Stimulated activated CD4-positive, alpha-beta T cell treated with anti-CD3 and anti-CD28 coated beads, Interleukin-2, amount 100 ng/mL, for 48 hours (primary cell): ENCODE results near the gene GLCE.
"Not testable (repeated sequence)": the region's sequence is repeated elsewhere in the genome, so short reads cannot be mapped to it uniquely, and the experiment has no call there.

Experiments
- DNase-seq, 2 donors: peaks; one replicate each; pipeline ENCODE4 v3.0.0-alpha.2; 2020

The GLCE gene

DNA sequence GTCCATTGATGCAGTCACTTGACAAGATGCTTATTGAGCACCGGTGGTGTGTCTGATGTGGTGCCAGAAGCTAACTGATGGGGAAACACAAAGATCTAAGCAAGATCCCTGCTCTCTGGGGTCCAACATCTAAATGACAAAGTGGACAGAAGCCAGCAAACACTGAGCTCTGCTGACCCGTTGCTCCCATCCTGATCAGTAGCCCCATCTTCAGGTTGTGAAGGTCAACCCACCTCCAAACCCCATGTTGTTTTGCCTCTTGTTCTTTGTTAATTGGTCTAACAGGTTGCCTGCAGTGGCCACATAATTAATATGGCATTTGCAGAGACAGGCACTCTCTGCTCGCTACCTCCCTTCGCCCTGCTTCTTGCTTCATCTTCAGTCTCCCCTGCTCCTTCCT, 21.5 kb upstream of the GLCE start:
- DNase-seq, result no peak

GRCh38 chr15:69140306-69140705, 20.1 kb upstream of the GLCE start:
- no peak for DNase-seq

GRCh38 chr15:69141286-69141701, 19.1 kb upstream of the GLCE start:
- no peak for DNase-seq

DNA sequence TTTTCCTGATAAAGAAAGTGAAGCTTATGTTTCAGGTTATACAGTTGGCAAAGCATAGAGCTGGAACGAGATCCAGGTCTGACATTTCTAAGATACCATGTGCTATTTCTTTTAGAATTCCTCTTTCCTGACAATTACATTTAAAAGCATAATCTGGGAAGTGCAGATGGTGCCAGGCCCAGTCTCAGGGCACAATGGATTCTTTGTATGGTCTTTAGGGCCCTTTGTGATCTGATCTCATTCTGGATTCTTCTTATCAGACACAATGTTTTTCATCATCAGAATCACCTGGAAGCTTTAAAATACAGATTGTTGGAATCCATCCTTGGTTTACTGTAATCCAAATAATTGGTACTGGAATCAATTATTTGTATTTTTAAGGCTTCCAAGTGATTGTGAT, 18.6 kb upstream of the GLCE start:
- no peak for DNase-seq

- DNase-seq, result no peak
Observed at GRCh38 chr15:69143756-69144436, 16.5 kb upstream of the GLCE start.

- DNase-seq, result no peak
Observed at GRCh38 chr15:69144530-69144929, 15.9 kb upstream of the GLCE start.

GRCh38 chr15:69145149-69145693, 15.2 kb upstream of the GLCE start:
- DNase-seq, result no peak

GRCh38 chr15:69145694-69146492, 14.5 kb upstream of the GLCE start:
- no peak for DNase-seq

- DNase-seq, result no peak
Observed at GRCh38 chr15:69146724-69147435, 13.6 kb upstream of the GLCE start.

DNA sequence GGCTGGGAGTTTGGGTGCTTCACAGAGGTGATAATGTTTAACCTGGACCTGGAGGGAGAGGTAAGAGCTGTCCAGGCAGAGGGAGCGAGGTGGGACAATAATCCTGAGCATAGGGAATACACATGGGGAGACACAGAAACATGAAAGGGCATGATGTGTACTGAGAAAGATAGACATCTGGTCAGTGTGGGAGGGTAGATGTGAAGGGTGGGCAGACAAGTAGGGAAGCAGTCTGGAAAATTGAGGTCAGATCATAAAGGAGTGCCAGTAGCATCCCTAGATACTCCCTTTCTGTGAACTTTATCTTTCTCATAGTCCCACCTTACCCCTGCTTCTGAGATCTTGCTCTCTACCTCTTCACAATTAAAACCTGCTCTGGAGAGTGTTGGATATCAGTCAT, 12.0 kb upstream of the GLCE start:
- DNase-seq, result no peak

DNA sequence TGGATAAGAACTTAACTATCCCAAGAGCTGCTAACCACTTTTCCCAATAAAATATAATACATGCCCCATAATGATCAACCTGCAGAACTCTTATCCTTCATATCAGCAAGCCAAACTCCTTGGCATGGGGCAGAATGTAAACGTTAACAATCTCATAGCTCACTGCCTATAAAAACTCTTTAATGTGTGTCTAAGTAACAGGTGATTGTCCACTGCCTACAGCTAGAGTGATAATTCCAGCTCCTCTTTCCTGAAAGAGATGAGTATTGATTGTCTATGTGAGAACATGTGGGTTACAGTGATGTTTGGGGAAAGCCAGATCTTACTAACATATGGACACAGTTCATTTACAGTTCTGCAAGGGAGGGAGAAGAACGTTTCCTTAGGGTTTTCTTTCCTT, 11.3 kb upstream of the GLCE start:
- DNase-seq, result no peak

DNA sequence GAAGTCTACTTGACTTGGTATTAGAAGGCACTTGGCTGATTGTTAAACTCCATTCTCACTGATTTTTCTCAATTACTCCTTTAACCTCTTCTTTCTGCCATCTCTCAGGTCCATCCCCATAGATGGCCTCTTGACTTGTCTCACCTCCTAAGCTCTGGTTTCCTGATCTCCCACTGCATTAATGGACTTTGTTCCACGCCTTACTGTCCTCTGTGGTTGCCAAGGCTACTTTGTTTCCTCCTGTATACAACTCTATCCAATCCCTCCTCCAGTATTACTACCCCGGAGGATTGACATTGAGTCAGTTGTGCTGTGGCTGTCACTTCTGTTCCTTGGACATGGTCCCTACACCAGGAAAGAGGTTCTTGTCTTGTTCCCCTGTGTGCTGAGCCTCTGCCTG, 10.6 kb upstream of the GLCE start:
- DNase-seq, result no peak

DNA sequence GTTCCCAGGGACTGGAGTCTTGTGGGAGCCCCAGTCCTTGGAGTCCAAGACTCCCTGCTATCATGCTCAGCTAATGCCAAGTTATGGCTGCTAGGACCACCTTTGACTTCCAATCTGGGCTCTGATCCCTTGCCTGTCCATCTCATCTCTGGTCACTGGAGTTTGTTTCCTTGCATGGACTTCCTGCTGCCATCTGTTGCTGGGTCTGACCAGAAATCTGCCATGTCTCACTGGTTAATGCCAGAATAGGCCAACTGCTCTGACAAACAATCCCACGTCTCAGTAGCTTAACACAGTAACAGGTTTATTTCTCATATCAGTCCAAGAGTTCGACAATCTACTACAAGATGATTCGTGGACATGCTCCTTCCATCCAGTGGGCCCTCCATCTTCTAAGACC, 10.1 kb upstream of the GLCE start:
- no peak for DNase-seq

- DNase-seq, result no peak
Observed at GRCh38 chr15:69150841-69151240, 9.6 kb upstream of the GLCE start.

DNA sequence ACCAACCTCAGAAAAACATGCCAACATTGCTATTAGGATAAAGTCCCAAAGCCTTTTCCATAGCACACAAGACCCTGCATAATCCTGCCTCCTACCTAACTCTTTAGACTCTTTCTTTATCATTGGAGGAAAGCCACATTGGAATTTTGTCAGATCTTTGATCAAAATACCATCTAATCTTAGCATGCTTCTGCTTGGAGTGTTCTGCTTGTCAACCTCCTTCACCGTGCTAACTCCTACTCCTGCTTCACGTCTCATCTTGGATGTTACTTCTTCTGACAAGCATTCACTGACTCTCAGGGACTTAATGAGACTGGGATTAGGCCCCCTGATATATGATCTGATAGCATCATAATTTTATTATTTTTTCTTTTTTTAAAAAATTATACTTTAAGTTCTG, 7.4 kb upstream of the GLCE start:
- DNase-seq, result no peak

- not testable (repeated sequence) for DNase-seq
Observed at GRCh38 chr15:69153587-69153986, 6.8 kb upstream of the GLCE start.

DNA sequence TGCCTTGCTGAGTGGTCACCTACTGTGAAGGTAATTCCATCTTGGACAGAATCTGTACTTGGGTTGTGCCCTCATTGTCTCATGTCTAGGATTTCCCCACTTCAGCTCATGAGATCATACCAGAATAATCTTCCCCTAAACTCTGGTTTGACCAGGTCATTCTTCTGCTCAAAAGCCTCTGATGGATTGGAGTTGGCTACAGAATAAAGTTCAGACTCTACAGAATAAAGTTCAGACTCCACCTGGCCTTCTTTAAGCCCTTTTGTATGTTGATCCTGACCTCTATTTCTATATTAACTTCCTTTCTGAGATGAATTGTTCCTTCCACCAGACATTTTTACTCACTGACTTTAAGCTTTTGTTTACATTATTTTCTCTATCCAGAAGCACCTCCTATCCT, 6.4 kb upstream of the GLCE start:
- no peak for DNase-seq

DNA sequence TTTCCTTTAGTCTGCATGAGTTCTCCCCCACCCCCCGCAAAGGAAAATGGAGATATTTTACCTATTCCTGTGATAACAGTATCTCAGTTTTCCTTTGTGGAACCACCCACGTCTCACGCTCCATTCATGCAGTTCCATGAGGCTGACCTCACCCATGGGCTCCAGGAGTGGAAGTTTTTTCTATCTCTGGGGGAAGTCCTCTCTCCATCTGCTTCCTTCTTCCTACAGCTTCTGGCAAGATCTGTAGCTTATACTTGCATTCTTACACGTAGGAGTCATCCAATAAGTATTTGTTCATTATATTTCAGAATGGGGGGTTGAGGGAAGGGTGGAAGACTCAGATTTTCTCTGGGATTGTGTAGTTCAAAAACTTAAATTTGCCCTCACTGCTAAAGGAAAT, 5.8 kb upstream of the GLCE start:
- DNase-seq, result no peak

GRCh38 chr15:69156736-69157381, 3.6 kb upstream of the GLCE start:
- no peak for DNase-seq

DNA sequence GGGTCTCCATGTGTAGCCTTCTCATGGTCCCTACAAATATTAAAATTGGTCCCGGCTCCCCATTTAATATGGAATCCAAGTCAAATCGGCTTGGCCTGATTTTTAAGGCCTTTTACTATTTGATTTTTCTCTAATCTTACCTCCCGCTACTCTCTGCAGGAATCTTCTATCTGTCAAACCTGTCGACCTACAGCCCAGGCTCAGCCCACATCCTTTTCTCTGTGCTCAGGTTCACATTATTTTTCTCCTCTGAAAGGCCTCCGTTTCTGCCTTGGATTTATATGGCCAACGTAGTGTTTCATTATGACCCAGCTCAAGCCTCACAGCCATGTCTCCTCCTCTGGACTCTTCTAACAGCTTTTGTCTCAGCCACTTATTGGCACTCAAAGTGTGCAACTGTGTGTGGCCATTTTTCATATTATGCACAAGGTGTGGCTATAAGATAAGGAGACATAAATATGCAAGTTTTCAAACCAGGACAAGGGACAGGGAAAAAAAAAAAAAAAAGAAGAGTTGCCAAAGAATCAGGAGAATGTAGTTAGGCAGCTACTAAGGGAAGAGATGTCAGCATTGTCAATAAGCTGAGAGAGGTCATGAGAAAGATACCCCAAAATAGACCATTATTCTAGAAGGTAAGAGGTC, 2.1 kb upstream of the GLCE start:
- no peak for DNase-seq

- DNase-seq, result no peak
Observed at GRCh38 chr15:69158843-69159240, 1.6 kb upstream of the GLCE start.

- no peak for DNase-seq
Observed at GRCh38 chr15:69159805-69160140, 662 bp upstream of the GLCE start.
